Measurements from ENCODE around the gene PI4KA.
"Not testable (repeated sequence)": the region's sequence is repeated elsewhere in the genome, so short reads cannot be mapped to it uniquely, and the experiment has no call there.

- not testable (repeated sequence) for TF ChIP-seq POLR2A (IDR thresholded peaks at IDR 0.05; ENCODE audit: extremely low read depth, insufficient read length); CTCF (IDR thresholded peaks at IDR 0.05; ENCODE audit: low read depth, low read length)
Measured at GRCh38 chr22:20669471-20669870, 189.1 kb downstream of the PI4KA start.

Measured in NB4 (cell line).